Measurements from ENCODE around the gene LETM1. TPM values are rescaled to one million over a fixed set of nuclear protein-coding genes. Genes with fewer than 3 reads are reported as not detected.

Gene LETM1
- total and polyA plus RNA-seq, 2 of the 13 experiments (the other 11 are each of a cell fraction or from before 2014, with no cell fraction given): 9.7 to 41.6 TPM

GRCh38 chr4:1776521-1777161 is 79.3 kb downstream of the LETM1 start (continued):
- TF ChIP-seq ZNF335 (CRISPR knock-in tag; IDR thresholded peaks at IDR 0.05): no peak
- peak; percentile 48 for TF ChIP-seq FOSL2 (CRISPR knock-in tag; IDR thresholded peaks at IDR 0.05)
- TF ChIP-seq GPN1 (CRISPR knock-in tag; IDR thresholded peaks at IDR 0.05; ENCODE audit: borderline replicate concordance): no peak
- TF ChIP-seq, protein P1, sequence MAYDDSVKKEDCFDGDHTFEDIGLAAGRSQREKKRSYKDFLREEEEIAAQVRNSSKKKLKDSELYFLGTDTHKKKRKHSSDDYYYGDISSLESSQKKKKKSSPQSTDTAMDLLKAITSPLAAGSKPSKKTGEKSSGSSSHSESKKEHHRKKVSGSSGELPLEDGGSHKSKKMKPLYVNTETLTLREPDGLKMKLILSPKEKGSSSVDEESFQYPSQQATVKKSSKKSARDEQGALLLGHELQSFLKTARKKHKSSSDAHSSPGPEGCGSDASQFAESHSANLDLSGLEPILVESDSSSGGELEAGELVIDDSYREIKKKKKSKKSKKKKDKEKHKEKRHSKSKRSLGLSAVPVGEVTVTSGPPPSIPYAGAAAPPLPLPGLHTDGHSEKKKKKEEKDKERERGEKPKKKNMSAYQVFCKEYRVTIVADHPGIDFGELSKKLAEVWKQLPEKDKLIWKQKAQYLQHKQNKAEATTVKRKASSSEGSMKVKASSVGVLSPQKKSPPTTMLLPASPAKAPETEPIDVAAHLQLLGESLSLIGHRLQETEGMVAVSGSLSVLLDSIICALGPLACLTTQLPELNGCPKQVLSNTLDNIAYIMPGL (CRISPR knock-in tag; IDR thresholded peaks at IDR 0.05; ENCODE audit: borderline replicate concordance in 1 of 2, low read depth in 1 of 2): no peak; a peak in 1 of 4 replicates
- TF ChIP-seq BCL6 (CRISPR knock-in tag; IDR thresholded peaks at IDR 0.05): peak; percentile 45

GRCh38 chr4:1775731-1776500 is 80.0 kb downstream of the LETM1 start:
- Histone ChIP-seq H3K4me1 (ENCODE audit: insufficient read depth, low read length) (peaks cover 99% of the 10 kb centered on the region), H2AFZ (ENCODE audit: low read length) (no peak overlapping the region), H3K27me3 (ENCODE audit: control insufficient read depth in 1 of 2, insufficient read depth in 2 of 2, low read length in 2 of 2) (no peaks in the 10 kb centered on the region), H3K4me3 (replicated peaks in 1 of 3; ENCODE audit: insufficient read depth in 1 of 3, low read depth in 2 of 3, low read length in 3 of 3) (peak overlapping the region; percentile 36 to 67 (median 44); a peak in 5 of 6 replicates), H3K9ac (ENCODE audit: insufficient read depth, low read depth, low read length) (peak overlapping the region; percentile 73), H3K9me3 (ENCODE audit: low read length) (no peaks in the 10 kb centered on the region), H3K79me2 (ENCODE audit: insufficient read depth, low read length) (peaks cover 7% of the 10 kb centered on the region), H3K36me3 (replicated peaks in 1 of 2; ENCODE audit: control insufficient read depth in 1 of 2, insufficient read depth in 2 of 2, low read length in 2 of 2) (no peaks in the 10 kb centered on the region), H4K20me1 (ENCODE audit: insufficient read depth, low read length) (no peaks in the 10 kb centered on the region), H3K27ac (ENCODE audit: extremely low read length, insufficient read depth, low read length) (peak overlapping the region; percentile 86), H3K4me2 (ENCODE audit: low read depth, low read length) (peak overlapping the region; percentile 87)
- ChIA-PET CTCF (ENCODE audit: low intra/inter-chr PET ratio, low total read pairs) (no interaction called here), POLR2A (interaction anchor here (1.0 to 34.3 kb wide), 5 partner anchors 5 to 64 kb away, joined by 4 to 1258 read pairs (median 17); partner anchors contain the start of genes FGFR3 and SLBP)
- ATAC-seq: peak; percentile 21
- DNase-seq (ENCODE audit: low spot score): peak; percentile 46
- BruUV-seq (replicated peaks): no TSS peak
- in situ Hi-C loops (cut with HindIII; ENCODE audit: extremely low pct_ligation_motif_present, low pct_unique_long_range_greater_than_20kb) (no loop called here), intact Hi-C loops (cut with micrococcal nuclease; ENCODE audit: unreplicated experiment) (loop anchor here (2.0 to 5.0 kb wide), 2 partner anchors 19 to 36 kb away; no protein-coding TSS in a partner anchor)
- no peak for FAIRE-seq
- 9% methylated on average over 14 of the region's 23 CpGs for WGBS (ENCODE audit: low lambda C conversion rate)
- no peak for TF ChIP-seq HES4 (CRISPR knock-in tag; IDR thresholded peaks at IDR 0.05; ENCODE audit: borderline replicate concordance)
- no peak for TF ChIP-seq KLF11 (CRISPR knock-in tag; IDR thresholded peaks at IDR 0.05)
- no peak; the same call in 1 of the 2 replicates for TF ChIP-seq EED (CRISPR knock-in tag; IDR thresholded peaks at IDR 0.05)
- TF ChIP-seq PPARG (CRISPR knock-in tag; conservative IDR thresholded peaks at IDR 0.05): no peak
- TF ChIP-seq, protein P2, sequence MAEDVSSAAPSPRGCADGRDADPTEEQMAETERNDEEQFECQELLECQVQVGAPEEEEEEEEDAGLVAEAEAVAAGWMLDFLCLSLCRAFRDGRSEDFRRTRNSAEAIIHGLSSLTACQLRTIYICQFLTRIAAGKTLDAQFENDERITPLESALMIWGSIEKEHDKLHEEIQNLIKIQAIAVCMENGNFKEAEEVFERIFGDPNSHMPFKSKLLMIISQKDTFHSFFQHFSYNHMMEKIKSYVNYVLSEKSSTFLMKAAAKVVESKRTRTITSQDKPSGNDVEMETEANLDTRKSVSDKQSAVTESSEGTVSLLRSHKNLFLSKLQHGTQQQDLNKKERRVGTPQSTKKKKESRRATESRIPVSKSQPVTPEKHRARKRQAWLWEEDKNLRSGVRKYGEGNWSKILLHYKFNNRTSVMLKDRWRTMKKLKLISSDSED (CRISPR knock-in tag; IDR thresholded peaks at IDR 0.05): peak; percentile 12; the same call in 1 of the 2 replicates
- TF ChIP-seq PHB2 (IDR thresholded peaks at IDR 0.05; ENCODE audit: partially characterized antibody): no peak
- no peak for TF ChIP-seq DRAP1 (CRISPR knock-in tag; IDR thresholded peaks at IDR 0.05)
- no peak for TF ChIP-seq ZNF674 (CRISPR knock-in tag; IDR thresholded peaks at IDR 0.05; ENCODE audit: low read depth)
- TF ChIP-seq IRF2 (CRISPR knock-in tag; IDR thresholded peaks at IDR 0.05): no peak
- no peak for TF ChIP-seq ARNTL (CRISPR knock-in tag; IDR thresholded peaks at IDR 0.05)
- TF ChIP-seq, protein P3, sequence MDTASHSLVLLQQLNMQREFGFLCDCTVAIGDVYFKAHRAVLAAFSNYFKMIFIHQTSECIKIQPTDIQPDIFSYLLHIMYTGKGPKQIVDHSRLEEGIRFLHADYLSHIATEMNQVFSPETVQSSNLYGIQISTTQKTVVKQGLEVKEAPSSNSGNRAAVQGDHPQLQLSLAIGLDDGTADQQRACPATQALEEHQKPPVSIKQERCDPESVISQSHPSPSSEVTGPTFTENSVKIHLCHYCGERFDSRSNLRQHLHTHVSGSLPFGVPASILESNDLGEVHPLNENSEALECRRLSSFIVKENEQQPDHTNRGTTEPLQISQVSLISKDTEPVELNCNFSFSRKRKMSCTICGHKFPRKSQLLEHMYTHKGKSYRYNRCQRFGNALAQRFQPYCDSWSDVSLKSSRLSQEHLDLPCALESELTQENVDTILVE (CRISPR knock-in tag; IDR thresholded peaks at IDR 0.05): no peak
- 0 out of 2 replicates have a peak, but pooled peaks have one; percentile 31 for TF ChIP-seq THAP11 (CRISPR knock-in tag; IDR thresholded peaks at IDR 0.05)
- TF ChIP-seq KDM5A (IDR thresholded peaks at IDR 0.05; ENCODE audit: borderline replicate concordance, low read length): no peak
